Progenitor cell of endocrine pancreas (in vitro differentiated cells): ENCODE results near the gene FGD6. TPM values are rescaled to one million over a fixed set of nuclear protein-coding genes. Genes with fewer than 3 reads are reported as not detected.
A peak's percentile ranks its signal among the peaks of the same experiment; 100 is the strongest.

Experiments
- DNase-seq: peaks from one replicate; pipeline ENCODE4 v3.0.0; 2021; ENCODE audit warnings: low spot score; ENCODE audit not compliant: unreplicated experiment
- H3K27ac Mint-ChIP-seq: 2 replicates; pipeline ENCODE4 v1.8.0; 2021; ENCODE audit warnings: mild to moderate bottlenecking, moderate library complexity, mixed read lengths
- H3K27me3 Mint-ChIP-seq: 2 replicates; pipeline ENCODE4 v1.8.0; 2021; ENCODE audit warnings: mixed read lengths
- H3K36me3 Mint-ChIP-seq: 2 replicates; pipeline ENCODE4 v1.8.0; 2022; ENCODE audit warnings: mixed read lengths; ENCODE audit not compliant: insufficient read depth
- H3K4me1 Mint-ChIP-seq: 2 replicates; pipeline ENCODE4 v1.8.0; 2021; ENCODE audit warnings: low read depth, mixed read lengths
- H3K4me3 Mint-ChIP-seq: 2 replicates; pipeline ENCODE4 v1.8.0; 2021; ENCODE audit warnings: low read depth, mild to moderate bottlenecking, moderate library complexity, mixed read lengths
- H3K9me3 Mint-ChIP-seq: 2 replicates; pipeline ENCODE4 v1.8.0; 2021; ENCODE audit warnings: low read depth, mixed read lengths
- CTCF ChIP-seq: fragments of 200-600 bp; sonication (generic); IDR thresholded peaks from one replicate; pipeline ENCODE4 v1.5.0; 2021; ENCODE audit warnings: antibody characterized with exemption, mild to moderate bottlenecking; ENCODE audit not compliant: unreplicated experiment
- total RNA-seq: library from RNA; stranded (reverse); gene quantifications from 2 replicates; pipeline ENCODE4 v1.2.1, GENCODE V29; 2021

FGD6 gene
- total RNA-seq, 1 donor from 2014 or later, result 68.2 TPM

- DNase-seq, result no peak
- Mint-ChIP-seq H3K9me3 (no peaks in the 10 kb centered on the region), H3K4me3 (no peak overlapping the region), H3K4me1 (peaks cover 20% of the 10 kb centered on the region), H3K27me3 (no peaks in the 10 kb centered on the region), H3K27ac (peak overlapping the region; percentile 81), H3K36me3 (peaks cover 9% of the 10 kb centered on the region)
- no peak for TF ChIP-seq CTCF
Observed at GRCh38 chr12:95083471-95083870, 133.8 kb downstream of the FGD6 start.

- Mint-ChIP-seq H3K36me3 (no peaks in the 10 kb centered on the region), H3K4me3 (no peak overlapping the region), H3K27ac (peak overlapping the region; percentile 20), H3K27me3 (no peaks in the 10 kb centered on the region), H3K9me3 (no peaks in the 10 kb centered on the region), H3K4me1 (peaks cover 1% of the 10 kb centered on the region)
- DNase-seq, result no peak
- no peak for TF ChIP-seq CTCF
Observed at GRCh38 chr12:95077341-95077740, 139.9 kb downstream of the FGD6 start.

- Mint-ChIP-seq H3K4me3 (no peak overlapping the region), H3K9me3 (no peaks in the 10 kb centered on the region), H3K4me1 (peaks cover 1% of the 10 kb centered on the region), H3K27ac (no peak overlapping the region), H3K27me3 (no peaks in the 10 kb centered on the region), H3K36me3 (no peaks in the 10 kb centered on the region)
- no peak for TF ChIP-seq CTCF
- no peak for DNase-seq
Observed at GRCh38 chr12:95074766-95075165, 142.5 kb downstream of the FGD6 start.

GRCh38 chr12:95073698-95074520, 143.4 kb downstream of the FGD6 start:
- H3K27me3 Mint-ChIP-seq, result no peaks in the 10 kb centered on the region
- no peaks in the 10 kb centered on the region for H3K9me3 Mint-ChIP-seq
- peak overlapping the region; percentile 90 for H3K4me3 Mint-ChIP-seq
- TF ChIP-seq CTCF, result peak; percentile 84
- H3K4me1 Mint-ChIP-seq, result peaks cover 1% of the 10 kb centered on the region
- DNase-seq, result no peak
- peak overlapping the region; percentile 95 for H3K27ac Mint-ChIP-seq
- no peaks in the 10 kb centered on the region for H3K36me3 Mint-ChIP-seq

GRCh38 chr12:95072900-95073697, 144.2 kb downstream of the FGD6 start, which contains the start of gene NR2C1:
NR2C1 (minus strand) TSS chr12:95073618; CDS start chr12:95067384, 6,234 bp downstream.
- H3K27me3 Mint-ChIP-seq, result no peaks in the 10 kb centered on the region
- H3K27ac Mint-ChIP-seq, result peak within 1 kb of the TSS; percentile 95
- no peaks in the 10 kb centered on the region for H3K9me3 Mint-ChIP-seq
- H3K4me1 Mint-ChIP-seq, result peaks cover 1% of the 10 kb centered on the region
- peak within 1 kb of the TSS; percentile 90 for H3K4me3 Mint-ChIP-seq
- H3K36me3 Mint-ChIP-seq, result no peaks in the 10 kb centered on the region
- DNase-seq, result peak; percentile 85
- TF ChIP-seq CTCF, result no peak
